HG02759 (cell line): ENCODE measurements around the gene TNS3.
"Not testable (repeated sequence)": the region's sequence is repeated elsewhere in the genome, so short reads cannot be mapped to it uniquely, and the experiment has no call there.

Source experiments
- ATAC-seq: cut with Tn5 transposase; IDR thresholded peaks from one replicate; pipeline ENCODE4 v1.9.1; 2021; ENCODE audit warnings: mild to moderate bottlenecking, moderate library complexity; ENCODE audit not compliant: unreplicated experiment

The TNS3 gene

GRCh38 chr7:47474937-47475879, 106.7 kb downstream of the TNS3 start:
- peak; percentile 97 for ATAC-seq

- no peak for ATAC-seq
Observed at GRCh38 chr7:47474211-47474936, 107.5 kb downstream of the TNS3 start.

- ATAC-seq: no peak
Observed at GRCh38 chr7:47473499-47474210, 108.3 kb downstream of the TNS3 start.

- no peak for ATAC-seq
Observed at GRCh38 chr7:47472444-47473157, 109.3 kb downstream of the TNS3 start.

- no peak for ATAC-seq
Observed at GRCh38 chr7:47471831-47472230, 110.1 kb downstream of the TNS3 start.

GRCh38 chr7:47471358-47471703, 110.6 kb downstream of the TNS3 start:
- ATAC-seq: no peak

GRCh38 chr7:47470567-47471357, 111.1 kb downstream of the TNS3 start:
- no peak for ATAC-seq

- not testable (repeated sequence) for ATAC-seq
Observed at GRCh38 chr7:47469846-47470245, 112.1 kb downstream of the TNS3 start.

- no peak for ATAC-seq
Observed at GRCh38 chr7:47466832-47467231, 115.1 kb downstream of the TNS3 start.

GRCh38 chr7:47465191-47465590, 116.7 kb downstream of the TNS3 start:
- no peak for ATAC-seq

GRCh38 chr7:47464266-47464665, 117.6 kb downstream of the TNS3 start:
- no peak for ATAC-seq

- ATAC-seq: no peak
Observed at GRCh38 chr7:47461746-47462145, 120.2 kb downstream of the TNS3 start.

GRCh38 chr7:47461161-47461560, 120.8 kb downstream of the TNS3 start:
- ATAC-seq: no peak

GRCh38 chr7:47460251-47460989, 121.5 kb downstream of the TNS3 start:
- ATAC-seq: no peak

GRCh38 chr7:47458486-47458885, 123.4 kb downstream of the TNS3 start:
- no peak for ATAC-seq

GRCh38 chr7:47458057-47458456, 123.9 kb downstream of the TNS3 start:
- ATAC-seq: peak; percentile 39

- no peak for ATAC-seq
Observed at GRCh38 chr7:47456210-47456955, 125.5 kb downstream of the TNS3 start.

GRCh38 chr7:47455872-47456185, 126.1 kb downstream of the TNS3 start:
- no peak for ATAC-seq
